Activated naive CD8-positive, alpha-beta T cell (primary cell): ENCODE results near the gene SLC25A26.

ENCODE experiments used
- H3K27ac Mint-ChIP-seq: one replicate; pipeline ENCODE4 v1.8.0; 2021; ENCODE audit warnings: mixed read lengths
- H3K27me3 Mint-ChIP-seq: one replicate; pipeline ENCODE4 v1.8.0; 2021; ENCODE audit warnings: mixed read lengths
- H3K36me3 Mint-ChIP-seq: one replicate; pipeline ENCODE4 v1.8.0; 2021; ENCODE audit warnings: mixed read lengths
- H3K4me1 Mint-ChIP-seq: one replicate; pipeline ENCODE4 v1.8.0; 2021; ENCODE audit warnings: low read depth, mixed read lengths
- H3K4me3 Mint-ChIP-seq: one replicate; pipeline ENCODE4 v1.8.0; 2021; ENCODE audit warnings: mild to moderate bottlenecking, mixed read lengths
- H3K9me3 Mint-ChIP-seq: one replicate; pipeline ENCODE4 v1.8.0; 2021; ENCODE audit warnings: low read depth, mixed read lengths

The SLC25A26 gene, protein sequence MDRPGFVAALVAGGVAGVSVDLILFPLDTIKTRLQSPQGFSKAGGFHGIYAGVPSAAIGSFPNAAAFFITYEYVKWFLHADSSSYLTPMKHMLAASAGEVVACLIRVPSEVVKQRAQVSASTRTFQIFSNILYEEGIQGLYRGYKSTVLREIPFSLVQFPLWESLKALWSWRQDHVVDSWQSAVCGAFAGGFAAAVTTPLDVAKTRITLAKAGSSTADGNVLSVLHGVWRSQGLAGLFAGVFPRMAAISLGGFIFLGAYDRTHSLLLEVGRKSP

DNA sequence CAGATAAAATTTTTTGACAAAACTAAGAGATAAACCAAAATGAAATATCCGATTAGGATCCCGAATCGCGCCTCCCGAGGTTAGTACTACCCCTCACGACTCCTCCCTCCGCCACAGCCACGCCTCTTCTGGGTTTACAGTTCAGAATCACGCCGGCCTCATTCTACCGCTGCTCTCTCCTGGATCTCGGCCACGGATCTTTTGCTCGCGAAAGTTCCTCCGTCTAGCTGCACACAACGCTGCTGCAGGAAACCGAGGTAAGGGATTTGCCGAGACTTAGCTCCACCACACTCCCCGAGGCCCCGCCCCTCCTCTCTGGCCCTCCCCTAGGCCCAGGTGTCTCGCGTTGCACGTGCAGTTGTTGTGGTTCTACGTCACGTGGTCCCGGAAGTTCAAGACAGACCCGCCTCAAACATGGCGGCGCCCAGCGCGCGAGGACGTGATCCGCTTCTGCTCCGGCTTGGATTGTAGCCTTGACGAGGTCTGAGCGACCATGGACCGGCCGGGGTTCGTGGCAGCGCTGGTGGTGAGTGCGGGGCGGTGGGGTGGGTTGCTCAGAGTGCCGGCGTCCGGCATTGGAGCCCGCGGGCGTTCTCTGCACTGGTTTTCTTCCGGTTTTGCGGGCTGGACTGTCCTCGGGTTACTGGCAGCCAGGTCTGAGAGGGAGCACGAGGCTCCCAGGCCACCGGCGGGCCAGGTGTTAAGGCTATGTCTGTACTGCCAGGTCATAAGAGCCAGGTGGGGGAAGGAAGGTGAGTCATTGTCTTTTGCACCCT, at the start of gene SLC25A26:
Gene SLC25A26 (plus strand): TSS at position 400 of the 776 bp plus-strand sequence. CDS start 94 bp downstream, at position 494.
- peaks cover 14% of the 10 kb centered on the region for H3K36me3 Mint-ChIP-seq
- peaks cover 1% of the 10 kb centered on the region for H3K27me3 Mint-ChIP-seq
- peak within 1 kb of the TSS; percentile 97 for H3K4me3 Mint-ChIP-seq
- no peaks in the 10 kb centered on the region for H3K9me3 Mint-ChIP-seq
- peaks cover 48% of the 10 kb centered on the region for H3K4me1 Mint-ChIP-seq
- peak within 1 kb of the TSS; percentile 93 for H3K27ac Mint-ChIP-seq

DNA sequence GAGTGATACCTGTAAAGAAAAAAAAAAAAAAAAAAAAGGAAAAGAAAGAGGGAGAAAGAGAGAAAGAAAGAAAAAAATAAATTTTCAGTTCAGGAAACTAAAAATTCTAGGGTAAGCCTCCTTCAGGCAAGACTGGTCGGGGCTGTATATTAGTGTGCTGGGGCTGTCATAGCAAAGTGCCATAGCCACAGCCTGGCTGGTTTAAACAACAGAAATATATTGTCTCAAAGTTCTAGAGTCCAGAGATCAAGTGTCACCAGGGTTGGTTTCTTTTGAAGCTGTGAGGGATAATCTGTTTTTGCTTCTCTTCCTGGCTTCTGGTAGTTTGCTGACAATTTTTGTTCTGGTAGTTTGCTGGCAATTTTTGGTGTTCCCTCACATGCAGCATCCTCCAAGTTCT, 48.4 kb upstream of the SLC25A26 start:
- H3K4me3 Mint-ChIP-seq, result no peak overlapping the region
- no peaks in the 10 kb centered on the region for H3K36me3 Mint-ChIP-seq
- H3K27ac Mint-ChIP-seq, result no peak overlapping the region
- peaks cover 4% of the 10 kb centered on the region for H3K27me3 Mint-ChIP-seq
- H3K9me3 Mint-ChIP-seq, result no peaks in the 10 kb centered on the region
- no peaks in the 10 kb centered on the region for H3K4me1 Mint-ChIP-seq

DNA sequence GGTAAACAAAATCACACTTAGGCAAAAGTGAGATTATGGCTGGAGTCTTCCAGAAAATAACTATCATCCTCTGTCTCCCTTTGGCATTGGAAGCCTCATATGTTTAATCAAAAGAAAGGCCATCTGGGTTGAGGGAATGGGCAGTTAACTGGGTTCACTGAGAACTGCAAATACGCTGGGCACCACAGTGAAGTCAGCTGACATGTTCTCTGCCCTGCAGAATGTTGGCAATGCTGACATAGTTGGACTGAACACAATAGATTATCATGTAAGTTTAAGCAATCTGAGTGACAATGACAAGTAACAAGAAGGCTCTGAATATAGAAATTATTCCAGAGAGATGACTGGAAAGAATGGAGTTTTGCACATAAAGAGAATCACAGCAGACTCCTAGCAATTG, 43.8 kb upstream of the SLC25A26 start:
- H3K4me3 Mint-ChIP-seq, result no peak overlapping the region
- H3K27ac Mint-ChIP-seq, result no peak overlapping the region
- no peaks in the 10 kb centered on the region for H3K4me1 Mint-ChIP-seq
- H3K27me3 Mint-ChIP-seq, result peaks cover 4% of the 10 kb centered on the region
- no peaks in the 10 kb centered on the region for H3K36me3 Mint-ChIP-seq
- no peaks in the 10 kb centered on the region for H3K9me3 Mint-ChIP-seq

DNA sequence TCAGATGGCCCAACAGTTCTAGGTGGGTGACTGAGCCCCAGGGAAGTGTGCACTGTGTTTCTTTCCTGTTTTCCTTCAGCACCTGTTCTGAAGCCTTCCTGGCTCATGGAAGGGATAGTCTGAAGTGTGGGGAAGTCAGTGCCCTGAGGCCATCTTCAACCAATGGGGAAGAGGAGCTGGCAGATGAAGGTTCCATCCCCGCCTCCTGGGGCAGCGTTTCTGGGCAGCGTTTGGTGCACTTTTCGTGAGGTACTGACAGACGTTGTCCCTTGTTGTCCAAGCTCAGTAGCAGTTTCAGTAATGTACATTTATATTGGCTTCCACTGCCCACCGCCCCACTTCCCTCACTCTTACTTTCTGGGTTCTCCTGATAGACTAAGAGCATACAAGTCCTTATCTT, 42.6 kb upstream of the SLC25A26 start:
- no peaks in the 10 kb centered on the region for H3K36me3 Mint-ChIP-seq
- no peak overlapping the region for H3K4me3 Mint-ChIP-seq
- no peak overlapping the region for H3K27ac Mint-ChIP-seq
- H3K27me3 Mint-ChIP-seq, result peaks cover 2% of the 10 kb centered on the region
- no peaks in the 10 kb centered on the region for H3K9me3 Mint-ChIP-seq
- no peaks in the 10 kb centered on the region for H3K4me1 Mint-ChIP-seq

DNA sequence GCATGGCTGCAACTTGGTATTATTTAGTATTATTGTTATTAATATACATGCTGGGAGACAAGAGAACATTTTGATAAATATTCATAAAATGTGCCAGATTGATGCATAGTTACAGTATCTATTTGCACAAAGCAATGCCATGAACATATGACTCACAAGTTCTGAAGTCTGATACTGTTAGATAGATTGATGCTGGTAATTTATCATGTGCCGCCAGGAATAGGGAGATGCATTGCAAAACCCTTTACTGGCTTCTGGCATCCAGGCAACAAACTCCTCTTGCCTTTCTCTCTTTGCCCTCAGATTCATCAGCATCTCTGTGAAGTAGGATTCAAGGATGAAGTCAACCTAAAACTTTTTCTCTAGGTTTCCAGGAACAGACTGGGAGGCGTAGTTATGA, 41.0 kb upstream of the SLC25A26 start:
- H3K4me3 Mint-ChIP-seq, result no peak overlapping the region
- H3K9me3 Mint-ChIP-seq, result no peaks in the 10 kb centered on the region
- H3K27me3 Mint-ChIP-seq, result peaks cover 2% of the 10 kb centered on the region

DNA sequence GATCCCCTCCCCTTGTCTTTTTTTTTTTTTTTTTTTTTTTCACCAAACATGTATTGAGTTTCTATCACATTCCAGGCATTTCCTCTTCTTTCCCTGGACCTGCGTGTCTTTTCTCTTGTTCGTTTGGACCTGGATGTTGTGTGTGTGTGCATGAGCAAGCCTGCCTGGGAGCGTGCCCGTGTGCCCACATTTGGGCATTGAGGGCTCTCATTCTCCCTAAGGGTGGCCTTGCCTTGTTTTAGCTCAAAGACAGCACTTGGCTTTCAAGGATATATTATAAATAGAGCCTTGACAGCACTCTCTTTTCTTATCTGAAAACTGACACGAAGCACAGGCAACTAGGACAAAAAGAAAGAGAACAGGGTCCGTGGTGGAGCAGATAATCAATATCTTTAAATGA, 39.0 kb upstream of the SLC25A26 start:
- no peak overlapping the region for H3K27ac Mint-ChIP-seq
- no peaks in the 10 kb centered on the region for H3K36me3 Mint-ChIP-seq
- peaks cover 2% of the 10 kb centered on the region for H3K27me3 Mint-ChIP-seq

More for the DNA sequence above, 41.0 kb upstream of the SLC25A26 start:
- no peaks in the 10 kb centered on the region for H3K4me1 Mint-ChIP-seq
- H3K27ac Mint-ChIP-seq, result no peak overlapping the region
- no peaks in the 10 kb centered on the region for H3K36me3 Mint-ChIP-seq

DNA sequence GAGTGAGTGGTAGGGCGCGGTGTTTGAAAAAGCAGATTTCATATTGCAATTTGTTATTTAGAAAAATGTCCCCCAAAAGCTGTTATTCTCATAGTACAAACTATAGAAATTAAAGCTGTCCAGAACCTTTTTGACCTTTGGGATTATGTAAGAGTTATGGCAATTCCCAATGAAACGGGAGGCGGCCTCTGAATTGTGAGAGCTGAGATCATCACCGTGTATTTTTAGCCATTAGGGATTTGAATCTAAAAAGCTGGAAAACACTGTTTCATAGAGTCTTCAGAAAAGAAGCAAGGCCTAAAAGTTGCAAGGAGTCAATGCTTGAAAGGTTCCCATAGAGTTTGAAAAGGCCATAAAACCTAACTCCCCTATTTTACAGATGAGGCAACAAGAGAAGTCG, 38.6 kb upstream of the SLC25A26 start:
- no peaks in the 10 kb centered on the region for H3K36me3 Mint-ChIP-seq
- H3K4me1 Mint-ChIP-seq, result no peaks in the 10 kb centered on the region

More for the DNA sequence above, 39.0 kb upstream of the SLC25A26 start:
- H3K4me3 Mint-ChIP-seq, result no peak overlapping the region
- H3K9me3 Mint-ChIP-seq, result no peaks in the 10 kb centered on the region
- H3K4me1 Mint-ChIP-seq, result no peaks in the 10 kb centered on the region

DNA sequence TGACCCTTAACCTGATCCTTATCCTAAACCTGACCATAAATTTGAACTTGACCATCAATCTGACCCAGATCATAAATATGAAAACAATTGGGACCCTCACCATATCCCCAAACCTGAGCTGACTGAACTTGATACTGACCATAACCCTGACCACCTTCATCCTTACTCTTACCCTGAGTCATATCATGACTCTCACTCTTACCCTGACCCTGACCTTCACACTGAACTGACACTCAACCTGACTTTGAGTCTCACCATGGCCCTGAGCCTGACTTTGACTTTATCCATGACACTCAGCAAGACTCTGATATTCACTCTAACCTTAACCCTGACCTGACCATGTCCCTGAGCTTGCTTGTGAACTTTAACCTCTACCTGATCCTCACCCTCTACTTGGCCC, 34.3 kb upstream of the SLC25A26 start:
- Mint-ChIP-seq H3K9me3 (no peaks in the 10 kb centered on the region), H3K4me3 (no peak overlapping the region), H3K27ac (no peak overlapping the region), H3K27me3 (peaks cover 1% of the 10 kb centered on the region), H3K36me3 (no peaks in the 10 kb centered on the region), H3K4me1 (no peaks in the 10 kb centered on the region)

More for the DNA sequence above, 38.6 kb upstream of the SLC25A26 start:
- H3K27ac Mint-ChIP-seq, result no peak overlapping the region
- no peaks in the 10 kb centered on the region for H3K27me3 Mint-ChIP-seq
- H3K9me3 Mint-ChIP-seq, result no peaks in the 10 kb centered on the region
- H3K4me3 Mint-ChIP-seq, result no peak overlapping the region

DNA sequence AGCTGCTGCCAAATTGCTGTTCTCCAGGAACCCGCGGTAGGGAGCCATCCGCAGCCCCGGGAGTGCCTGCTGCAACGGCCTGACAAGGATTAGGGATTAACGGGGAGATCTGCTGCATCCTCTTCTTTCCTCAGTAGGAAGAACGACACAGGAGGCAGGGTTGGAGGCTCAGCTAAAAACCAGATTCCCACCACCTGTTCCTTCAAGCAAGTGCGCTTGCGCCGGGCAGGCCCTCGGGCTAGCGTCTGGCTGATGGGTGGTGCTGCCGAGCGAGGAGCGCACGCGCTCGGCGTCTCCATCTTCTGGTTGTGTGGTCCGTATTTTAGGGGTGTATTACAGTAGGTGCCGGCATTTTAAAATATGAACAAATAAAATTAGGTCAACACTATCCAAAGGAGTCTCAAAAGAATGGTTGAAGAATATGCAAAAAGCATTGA, 25.4 kb upstream of the SLC25A26 start:
- no peaks in the 10 kb centered on the region for H3K36me3 Mint-ChIP-seq
- no peaks in the 10 kb centered on the region for H3K4me1 Mint-ChIP-seq
- no peaks in the 10 kb centered on the region for H3K9me3 Mint-ChIP-seq
- H3K27me3 Mint-ChIP-seq, result peaks cover 28% of the 10 kb centered on the region
- H3K4me3 Mint-ChIP-seq, result peak overlapping the region; percentile 2
- H3K27ac Mint-ChIP-seq, result no peak overlapping the region

DNA sequence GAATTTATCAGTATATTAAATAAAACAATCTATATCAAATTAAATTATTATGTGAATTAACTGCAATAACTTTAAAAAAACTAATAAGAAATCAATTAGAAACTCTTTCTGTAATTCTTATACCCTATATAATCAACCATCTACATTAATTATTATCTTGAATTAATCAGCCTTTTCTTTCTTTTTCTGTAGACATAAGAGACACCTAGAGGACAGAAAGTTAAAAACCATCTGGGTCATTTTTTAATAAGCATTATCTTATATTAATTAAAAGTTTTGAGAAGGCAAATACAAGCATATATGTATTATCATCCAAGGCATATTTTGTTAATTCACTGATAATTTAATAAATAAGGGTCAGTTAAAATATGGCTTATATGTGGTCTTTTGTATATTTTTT, 24.2 kb upstream of the SLC25A26 start:
- Mint-ChIP-seq H3K36me3 (no peaks in the 10 kb centered on the region), H3K4me1 (no peaks in the 10 kb centered on the region), H3K27ac (no peak overlapping the region), H3K4me3 (no peak overlapping the region), H3K27me3 (peaks cover 29% of the 10 kb centered on the region), H3K9me3 (no peaks in the 10 kb centered on the region)

DNA sequence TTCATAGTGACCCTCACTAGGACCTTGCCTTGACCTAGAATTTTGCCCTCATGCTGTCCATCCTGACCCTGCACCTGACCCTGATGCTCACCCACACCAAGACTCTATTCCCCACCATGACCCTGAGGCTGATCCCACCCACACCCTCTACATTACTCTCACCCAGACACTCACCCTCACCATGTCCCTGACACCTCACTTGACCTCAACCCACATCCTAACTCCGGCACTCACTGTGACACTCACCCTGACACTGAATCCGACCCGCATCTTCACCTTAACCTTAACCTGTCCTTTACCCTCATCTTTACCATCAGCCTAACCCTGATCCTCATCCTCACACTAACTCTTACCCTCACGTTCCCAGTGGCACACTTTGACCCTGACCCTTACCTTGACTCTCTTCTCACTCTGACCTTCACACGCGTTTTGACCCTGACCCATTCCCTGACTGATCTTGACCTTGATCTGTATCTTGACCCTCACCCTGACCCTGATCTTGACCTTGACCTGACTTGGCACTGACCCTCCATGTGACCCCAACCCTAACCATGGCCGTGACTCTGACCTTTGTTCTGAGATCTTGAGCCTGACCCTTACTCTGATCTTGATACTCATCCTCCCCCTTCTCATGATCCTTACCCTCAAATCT, 22.2 kb upstream of the SLC25A26 start:
- Mint-ChIP-seq H3K36me3 (no peaks in the 10 kb centered on the region), H3K27ac (no peak overlapping the region), H3K4me1 (no peaks in the 10 kb centered on the region), H3K27me3 (peaks cover 29% of the 10 kb centered on the region), H3K4me3 (no peak overlapping the region), H3K9me3 (no peaks in the 10 kb centered on the region)

DNA sequence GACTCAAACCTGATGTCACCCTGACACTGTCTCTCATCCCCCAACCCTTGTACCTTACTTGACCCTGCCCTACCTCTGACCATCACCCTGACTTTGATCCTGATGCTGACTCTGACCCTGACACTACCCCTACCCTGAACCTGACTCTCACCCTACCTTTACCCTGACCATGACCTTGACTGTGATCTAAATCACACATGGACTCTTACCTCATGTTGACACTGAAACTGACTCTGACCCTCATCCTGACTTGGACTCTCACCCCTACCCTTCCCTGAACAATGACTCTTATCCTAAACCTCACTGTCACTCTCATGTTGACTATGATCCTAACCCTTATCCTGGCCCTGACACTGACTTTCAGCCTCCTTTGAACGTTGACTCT, 21.7 kb upstream of the SLC25A26 start:
- Mint-ChIP-seq H3K4me1 (no peaks in the 10 kb centered on the region), H3K27ac (no peak overlapping the region), H3K4me3 (no peak overlapping the region), H3K27me3 (peaks cover 33% of the 10 kb centered on the region), H3K36me3 (no peaks in the 10 kb centered on the region), H3K9me3 (no peaks in the 10 kb centered on the region)

DNA sequence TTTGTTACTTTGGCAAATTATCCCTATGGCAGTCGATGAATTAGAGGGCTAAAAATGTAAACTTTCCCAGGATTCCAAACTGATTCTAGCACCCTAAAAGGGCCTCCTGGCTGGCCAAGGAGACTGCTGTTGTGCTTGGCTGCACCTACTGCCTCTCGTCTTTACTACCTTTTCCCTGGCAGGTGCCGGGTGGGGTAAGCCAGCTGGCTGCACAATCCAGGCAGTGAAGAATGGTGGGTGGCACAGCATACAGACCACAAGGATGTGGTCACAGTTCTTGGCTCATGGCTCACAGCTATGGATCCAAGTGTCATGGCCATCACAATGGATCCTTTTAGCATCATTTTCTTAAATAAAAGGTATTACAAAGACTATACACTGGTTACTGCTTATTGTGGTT, 20.7 kb upstream of the SLC25A26 start:
- no peaks in the 10 kb centered on the region for H3K9me3 Mint-ChIP-seq
- H3K27me3 Mint-ChIP-seq, result peaks cover 33% of the 10 kb centered on the region
- no peaks in the 10 kb centered on the region for H3K4me1 Mint-ChIP-seq
- H3K27ac Mint-ChIP-seq, result no peak overlapping the region
- no peak overlapping the region for H3K4me3 Mint-ChIP-seq
- H3K36me3 Mint-ChIP-seq, result no peaks in the 10 kb centered on the region

DNA sequence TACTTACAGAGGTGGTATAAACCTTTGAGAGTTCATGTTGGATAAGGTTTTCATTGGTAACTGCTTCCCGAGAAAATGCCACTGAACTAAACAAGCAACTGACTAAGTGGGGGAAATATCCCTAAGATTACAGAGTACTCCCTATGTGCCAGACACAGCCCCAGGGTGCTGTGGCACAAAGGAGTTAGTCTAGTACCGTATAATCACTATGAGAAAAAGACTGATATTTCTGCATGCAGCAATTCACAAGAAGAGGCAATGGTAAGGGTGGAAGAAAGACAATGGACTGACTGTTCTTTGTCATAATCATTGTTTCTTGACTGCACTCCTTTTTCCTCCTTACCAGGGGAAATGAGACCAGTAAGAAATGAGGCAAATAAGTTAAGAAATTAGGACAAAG, 20.0 kb upstream of the SLC25A26 start:
- Mint-ChIP-seq H3K4me3 (no peak overlapping the region), H3K4me1 (no peaks in the 10 kb centered on the region), H3K27ac (no peak overlapping the region)

DNA sequence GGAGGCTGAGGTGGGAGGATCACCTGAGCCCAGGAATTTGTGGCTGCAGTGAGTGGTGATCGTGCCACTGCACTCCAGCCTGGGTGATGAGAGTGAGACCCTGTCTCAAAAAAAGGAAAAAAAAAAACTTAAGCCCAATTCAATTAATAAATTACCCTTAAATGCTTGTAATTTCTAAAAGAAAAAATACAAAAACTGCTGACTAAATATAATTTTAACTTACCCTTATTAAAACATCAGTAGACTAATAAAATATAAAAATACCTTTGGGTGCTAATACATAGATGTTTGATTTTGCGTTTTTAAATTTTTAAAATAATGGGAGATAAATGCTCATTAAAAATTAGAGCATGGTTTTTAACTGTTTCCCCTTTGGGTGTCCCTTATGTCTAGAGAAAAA, 17.5 kb upstream of the SLC25A26 start:
- Mint-ChIP-seq H3K27ac (no peak overlapping the region), H3K4me1 (no peaks in the 10 kb centered on the region), H3K4me3 (no peak overlapping the region), H3K36me3 (no peaks in the 10 kb centered on the region), H3K9me3 (no peaks in the 10 kb centered on the region), H3K27me3 (peaks cover 18% of the 10 kb centered on the region)

More for the DNA sequence above, 20.0 kb upstream of the SLC25A26 start:
- no peaks in the 10 kb centered on the region for H3K9me3 Mint-ChIP-seq
- H3K36me3 Mint-ChIP-seq, result no peaks in the 10 kb centered on the region
- peaks cover 29% of the 10 kb centered on the region for H3K27me3 Mint-ChIP-seq
